Effector CD8-positive, alpha-beta T cell (primary cell): ENCODE data around the gene S100A6.
"Not testable (repeated sequence)": the region's sequence is repeated elsewhere in the genome, so short reads cannot be mapped to it uniquely, and the experiment has no call there.

ENCODE experiments used
- DNase-seq: peaks from one replicate; lab custom pipeline; 2025; lab: John Stamatoyannopoulos, UW

S100A6 gene

GRCh38 chr1:153531638-153532037 is 4.2 kb downstream of the S100A6 start:
- DNase-seq, result no peak

GRCh38 chr1:153527683-153528040 is 8.1 kb downstream of the S100A6 start:
- no peak for DNase-seq

- no peak for DNase-seq
Measured at GRCh38 chr1:153527023-153527682, 8.6 kb downstream of the S100A6 start.

DNA sequence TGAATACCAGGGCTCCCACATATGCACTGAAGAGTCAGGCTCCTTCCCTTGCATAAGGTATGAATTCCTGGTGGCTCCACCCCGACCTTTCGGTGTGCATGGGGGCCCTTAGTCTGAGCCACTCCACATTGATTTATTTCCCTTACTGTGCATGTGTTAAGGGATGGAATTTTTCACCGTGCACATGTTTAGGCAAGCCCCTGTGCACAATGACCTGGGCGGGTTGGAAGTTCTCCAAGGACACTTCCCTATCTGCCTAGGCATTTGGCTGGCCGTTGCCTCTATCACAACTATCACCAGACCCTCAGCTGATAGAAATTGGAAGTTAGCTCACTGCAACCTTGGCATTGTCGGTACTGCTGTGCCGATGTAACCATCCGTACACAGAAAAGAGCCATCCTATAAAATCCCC is 9.7 kb downstream of the S100A6 start:
- DNase-seq, result no peak

DNA sequence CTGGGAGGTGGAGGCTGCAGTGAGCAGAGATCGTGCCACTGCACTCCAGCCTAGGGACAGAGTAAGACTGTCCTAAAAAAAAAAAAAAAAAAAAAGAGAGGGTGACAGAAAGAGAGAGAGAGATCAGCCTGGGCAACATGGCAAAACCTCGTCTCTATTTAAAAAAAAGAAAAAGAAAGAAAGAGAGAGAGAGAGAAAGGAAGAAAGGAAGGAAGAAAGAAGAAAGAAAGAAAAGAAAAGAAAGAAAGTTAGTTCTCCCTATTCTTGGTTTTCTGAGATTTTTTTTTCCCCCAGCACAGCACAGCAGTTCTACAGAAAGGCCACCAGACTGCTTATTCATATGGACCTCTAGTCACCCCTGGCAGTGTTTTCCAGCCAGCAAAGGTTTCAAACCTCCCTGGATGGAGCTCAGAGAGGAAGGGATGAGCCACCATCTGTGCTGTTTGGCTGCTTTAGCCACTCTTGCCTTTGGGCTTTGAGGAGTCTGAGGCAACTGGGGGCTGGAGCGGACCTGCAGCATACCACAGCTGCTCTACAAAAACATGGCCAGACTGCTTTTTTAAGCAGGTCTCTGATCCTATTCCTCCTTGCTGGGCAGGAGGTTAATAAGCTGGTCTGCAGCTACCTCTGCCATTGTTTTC is 10.6 kb downstream of the S100A6 start:
- DNase-seq, result no peak

- DNase-seq, result not testable (repeated sequence)
Measured at GRCh38 chr1:153522353-153523048, 13.3 kb downstream of the S100A6 start.

- not testable (repeated sequence) for DNase-seq
Measured at GRCh38 chr1:153521808-153522207, 14.0 kb downstream of the S100A6 start.

- DNase-seq, result no peak
Measured at GRCh38 chr1:153520818-153521476, 14.8 kb downstream of the S100A6 start.

GRCh38 chr1:153520137-153520691 is 15.6 kb downstream of the S100A6 start:
- DNase-seq, result not testable (repeated sequence)

DNA sequence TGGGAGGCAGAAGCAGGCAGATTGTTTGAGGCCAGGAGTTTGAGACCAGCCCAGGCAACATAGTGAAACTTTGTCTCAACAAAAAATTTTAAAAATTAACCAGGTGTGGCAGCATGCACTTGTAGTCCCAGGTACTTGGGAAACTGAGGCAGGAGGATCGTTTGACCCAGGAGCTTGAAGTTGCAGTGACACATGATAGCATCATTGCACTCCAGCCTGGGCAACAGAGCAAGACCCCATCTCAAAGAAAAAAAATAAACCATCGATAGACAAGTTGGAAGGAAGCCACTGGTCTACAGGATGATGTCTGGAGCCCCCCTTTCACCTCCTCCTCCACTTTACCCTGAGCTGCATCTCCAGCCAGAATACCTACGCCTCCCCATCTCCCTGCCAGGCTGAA is 16.5 kb downstream of the S100A6 start:
- DNase-seq, result no peak

- DNase-seq, result no peak
Measured at GRCh38 chr1:153515504-153516394, 20.0 kb downstream of the S100A6 start.

DNA sequence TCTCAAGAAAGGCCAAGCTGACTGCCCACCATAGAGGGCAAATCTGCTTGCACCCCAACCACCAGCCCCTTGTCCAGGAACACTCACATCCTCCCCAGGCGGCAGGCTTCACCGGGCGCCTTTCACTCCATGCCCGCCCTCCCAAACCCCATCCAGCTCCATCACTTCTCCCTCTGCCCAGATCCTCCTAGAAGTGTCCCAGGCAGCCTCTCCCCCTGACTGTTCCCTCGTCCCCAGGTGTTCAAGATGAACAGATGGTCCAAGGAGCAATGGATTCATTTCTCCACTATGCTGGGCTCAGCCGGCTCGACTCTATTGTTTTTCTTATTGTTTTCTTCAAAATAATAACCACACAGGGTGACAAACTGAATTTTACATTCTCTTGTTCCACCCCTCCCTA is 22.1 kb downstream of the S100A6 start:
- no peak for DNase-seq

DNA sequence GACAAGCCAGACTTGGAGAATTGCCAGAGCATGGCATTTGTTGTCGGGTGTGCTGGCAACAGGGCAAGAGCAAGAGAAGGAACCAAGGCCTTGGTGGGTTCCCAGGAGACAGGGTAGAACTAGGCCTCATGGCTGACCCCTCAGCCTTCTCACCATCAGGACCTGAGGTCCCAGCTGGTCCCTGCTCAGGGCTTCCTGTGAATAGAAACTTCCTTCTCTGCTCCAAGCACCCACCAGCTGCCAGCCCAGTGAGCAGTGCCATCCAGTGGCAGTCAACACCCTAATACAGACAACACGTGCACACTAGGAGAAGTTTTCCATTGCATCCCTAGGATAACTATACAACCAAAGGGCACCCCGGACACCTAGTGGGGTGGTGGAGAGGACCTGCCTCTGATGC is 22.8 kb downstream of the S100A6 start:
- DNase-seq, result no peak

DNA sequence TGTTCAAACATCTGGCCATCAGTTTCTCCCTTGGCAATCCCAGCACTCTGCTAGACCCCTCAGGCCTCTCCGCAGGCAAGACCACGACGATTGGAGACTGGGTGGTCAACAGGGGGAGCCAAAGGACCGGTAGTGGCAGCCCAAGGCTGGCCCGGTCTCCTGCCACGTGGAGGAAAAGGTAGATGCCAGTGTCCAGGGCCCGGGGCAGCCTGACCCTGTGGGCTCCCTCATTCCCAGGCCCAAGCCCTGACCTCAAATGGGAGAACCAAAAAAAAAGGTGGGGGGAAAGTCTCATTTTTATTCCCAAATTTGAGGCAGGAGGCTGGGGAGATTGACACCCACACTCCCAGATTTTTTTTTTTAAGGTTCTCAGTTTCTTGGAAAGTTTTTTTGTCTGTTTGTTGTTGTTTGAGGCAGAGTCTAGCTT is 24.8 kb downstream of the S100A6 start:
- DNase-seq, result peak; percentile 65

GRCh38 chr1:153509729-153510354 is 25.9 kb downstream of the S100A6 start:
- peak; percentile 24 for DNase-seq

GRCh38 chr1:153509036-153509435 is 26.8 kb downstream of the S100A6 start:
- no peak for DNase-seq

GRCh38 chr1:153507926-153508583 is 27.7 kb downstream of the S100A6 start:
- DNase-seq, result no peak

DNA sequence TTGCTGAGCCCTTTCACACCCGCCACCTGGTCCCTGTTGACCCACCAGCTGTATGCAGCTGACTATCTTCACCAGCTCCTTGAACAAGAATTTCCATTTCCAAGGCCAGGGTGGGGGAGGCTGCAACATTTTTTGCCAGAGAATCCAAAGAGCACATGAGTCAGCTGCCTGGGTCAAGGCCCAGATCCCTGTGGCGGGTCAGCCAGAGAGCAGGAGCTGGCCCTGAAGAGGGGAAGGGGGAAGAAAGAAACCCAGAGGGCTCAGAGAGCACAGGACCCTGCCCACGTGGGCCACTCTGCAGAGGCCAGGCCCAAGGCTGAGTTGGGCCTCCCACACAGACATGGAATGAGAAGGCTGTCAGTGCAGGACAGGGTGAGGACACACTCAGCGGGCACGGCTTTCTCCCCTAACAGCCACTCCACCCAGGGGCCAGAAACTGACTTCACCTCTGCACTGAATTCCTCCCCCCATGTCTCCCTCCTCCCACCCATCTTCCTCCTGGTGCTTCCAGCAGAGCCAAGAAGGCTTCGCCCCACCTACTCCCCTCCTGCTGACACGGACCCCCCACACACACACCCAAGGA is 28.9 kb downstream of the S100A6 start:
- DNase-seq, result no peak

- DNase-seq, result no peak
Measured at GRCh38 chr1:153506386-153506785, 29.4 kb downstream of the S100A6 start.

GRCh38 chr1:153505576-153505975 is 30.2 kb downstream of the S100A6 start:
- no peak for DNase-seq
